GM06990 (cell line): ENCODE measurements around the gene HSPA12A.

ENCODE experiments used
- DNase-seq: peaks from one replicate; pipeline ENCODE4 v3.0.0-alpha.2; 2011; ENCODE audit not compliant: insufficient read length; ENCODE audit errors: extremely low read depth
- H3K27me3 ChIP-seq: replicated peaks from 2 replicates; pipeline ENCODE4 v1.6.0; 2011; ENCODE audit warnings: low read length; ENCODE audit not compliant: control insufficient read depth, insufficient read depth
- H3K36me3 ChIP-seq: 2 replicates; pipeline ENCODE4 v1.5.1; 2011; ENCODE audit warnings: low read length; ENCODE audit not compliant: control insufficient read depth, insufficient read depth
- H3K4me3 ChIP-seq: replicated peaks from 2 replicates; pipeline ENCODE4 v1.5.1; 2011; ENCODE audit warnings: low read depth, mild to moderate bottlenecking, control low read depth, low read length
- TF ChIP-seq, protein P1 (sequence below): IDR thresholded peaks from 2 replicates; pipeline ENCODE4 v1.5.1; 2011; ENCODE audit warnings: low read length, control low read depth, mild to moderate bottlenecking, inconsistent platforms; ENCODE audit not compliant: insufficient read depth, poor library complexity, severe bottlenecking

HSPA12A gene

DNA sequence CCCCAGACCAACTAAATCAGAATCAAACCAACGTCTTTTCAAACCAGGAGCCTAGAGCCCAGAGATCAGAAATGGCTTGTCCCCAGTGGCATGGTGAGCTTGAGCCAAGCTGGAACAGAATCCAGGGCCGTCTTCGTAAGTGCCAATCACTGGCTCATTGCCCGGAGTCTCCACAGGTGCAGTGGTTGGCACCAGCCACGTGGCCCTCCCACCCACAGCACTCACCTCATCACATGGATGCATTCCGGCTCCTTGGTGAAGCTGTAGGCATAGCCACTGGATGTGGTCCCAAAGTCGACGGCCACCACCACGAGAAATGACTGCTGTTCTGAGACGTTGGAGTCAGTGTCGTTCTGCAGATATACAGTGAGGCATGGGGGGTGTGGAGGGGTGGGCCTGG is 37.4 kb downstream of the HSPA12A start:
- H3K4me3 ChIP-seq, result no peak overlapping the region
- DNase-seq, result no peak
- TF ChIP-seq, protein P1, sequence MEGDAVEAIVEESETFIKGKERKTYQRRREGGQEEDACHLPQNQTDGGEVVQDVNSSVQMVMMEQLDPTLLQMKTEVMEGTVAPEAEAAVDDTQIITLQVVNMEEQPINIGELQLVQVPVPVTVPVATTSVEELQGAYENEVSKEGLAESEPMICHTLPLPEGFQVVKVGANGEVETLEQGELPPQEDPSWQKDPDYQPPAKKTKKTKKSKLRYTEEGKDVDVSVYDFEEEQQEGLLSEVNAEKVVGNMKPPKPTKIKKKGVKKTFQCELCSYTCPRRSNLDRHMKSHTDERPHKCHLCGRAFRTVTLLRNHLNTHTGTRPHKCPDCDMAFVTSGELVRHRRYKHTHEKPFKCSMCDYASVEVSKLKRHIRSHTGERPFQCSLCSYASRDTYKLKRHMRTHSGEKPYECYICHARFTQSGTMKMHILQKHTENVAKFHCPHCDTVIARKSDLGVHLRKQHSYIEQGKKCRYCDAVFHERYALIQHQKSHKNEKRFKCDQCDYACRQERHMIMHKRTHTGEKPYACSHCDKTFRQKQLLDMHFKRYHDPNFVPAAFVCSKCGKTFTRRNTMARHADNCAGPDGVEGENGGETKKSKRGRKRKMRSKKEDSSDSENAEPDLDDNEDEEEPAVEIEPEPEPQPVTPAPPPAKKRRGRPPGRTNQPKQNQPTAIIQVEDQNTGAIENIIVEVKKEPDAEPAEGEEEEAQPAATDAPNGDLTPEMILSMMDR, result no peak
- no peaks in the 10 kb centered on the region for H3K36me3 ChIP-seq
- no peaks in the 10 kb centered on the region for H3K27me3 ChIP-seq

DNA sequence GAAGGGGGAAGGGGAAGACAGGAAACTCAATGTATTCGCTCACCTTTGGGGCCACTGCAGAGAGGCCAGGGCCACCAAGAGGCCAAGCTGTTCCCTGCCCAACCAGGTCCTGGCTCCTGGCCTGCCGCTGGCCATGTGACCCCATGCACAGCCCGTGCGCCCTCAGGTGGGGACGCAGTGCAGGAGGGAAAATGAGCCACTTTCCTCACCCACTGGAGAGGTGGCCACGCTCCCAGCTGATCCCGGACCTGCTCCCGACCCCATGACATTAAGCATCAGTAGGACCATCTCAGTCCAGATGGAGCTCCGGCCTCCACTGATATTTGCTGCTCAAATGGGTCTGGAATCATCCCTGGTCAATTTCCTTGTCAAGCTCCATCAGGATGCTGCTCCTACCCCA is 40.2 kb downstream of the HSPA12A start:
- H3K27me3 ChIP-seq, result peaks cover 1% of the 10 kb centered on the region; the same call in 1 of the 2 replicates
- no peaks in the 10 kb centered on the region for H3K36me3 ChIP-seq
- DNase-seq, result no peak
- H3K4me3 ChIP-seq, result no peak overlapping the region
- TF ChIP-seq, protein P1, result no peak

DNA sequence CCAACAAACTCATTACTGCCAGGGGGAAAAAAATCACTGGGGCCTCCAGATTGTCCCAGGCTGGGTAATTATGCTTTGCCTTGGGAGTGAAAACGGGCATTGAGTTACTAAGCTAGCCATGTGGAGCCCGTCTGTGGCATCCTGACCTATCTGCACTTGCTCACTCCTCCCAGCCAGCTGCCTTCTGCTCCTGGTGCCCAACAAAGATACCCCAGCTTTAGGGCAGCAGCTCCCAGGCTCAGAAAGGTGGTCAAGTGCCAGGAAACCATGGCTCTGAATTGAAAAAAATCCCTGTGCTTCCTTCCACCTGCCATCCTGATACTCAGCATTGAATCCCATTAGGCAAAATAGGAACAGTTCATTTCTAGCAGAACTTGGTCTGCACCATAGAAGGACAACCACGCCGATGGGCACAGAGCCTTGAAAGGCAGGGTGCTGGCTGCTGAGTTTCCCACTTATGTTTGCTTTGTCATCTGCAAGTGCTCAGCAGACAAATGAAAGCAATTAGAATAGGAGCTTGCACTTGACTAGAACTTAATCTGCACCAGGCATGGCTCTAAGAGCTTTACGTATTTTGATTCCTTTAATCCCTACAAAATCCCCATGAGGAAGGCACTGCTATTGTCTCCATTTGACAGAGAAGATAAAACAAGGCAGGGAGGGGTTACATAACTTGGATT is 42.8 kb downstream of the HSPA12A start:
- Histone ChIP-seq H3K27me3 (peaks cover 1% of the 10 kb centered on the region; the same call in 1 of the 2 replicates), H3K36me3 (no peaks in the 10 kb centered on the region), H3K4me3 (no peak overlapping the region)
- TF ChIP-seq, protein P1, result no peak
- no peak for DNase-seq

DNA sequence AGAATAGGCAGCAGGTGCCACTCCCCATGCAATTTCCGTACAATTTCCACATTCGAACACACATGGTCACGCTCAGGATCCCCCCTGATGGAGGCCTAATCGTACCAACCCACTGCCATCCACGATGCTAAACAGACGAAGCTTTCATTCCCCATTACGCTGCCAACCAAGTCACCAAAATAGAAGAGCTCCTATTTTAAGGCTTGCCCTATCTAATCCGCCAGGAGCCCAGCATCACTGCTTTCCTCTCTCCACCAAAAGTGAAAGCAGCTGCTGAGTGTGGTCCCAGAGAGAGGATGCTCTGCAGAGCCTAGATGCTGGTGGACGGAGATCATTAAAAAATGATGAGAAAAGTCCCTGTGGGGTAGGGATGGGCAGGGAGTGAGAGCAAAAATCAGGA is 43.3 kb downstream of the HSPA12A start:
- Histone ChIP-seq H3K4me3 (no peak overlapping the region), H3K36me3 (no peaks in the 10 kb centered on the region), H3K27me3 (peaks cover 1% of the 10 kb centered on the region; the same call in 1 of the 2 replicates)
- no peak for DNase-seq
- TF ChIP-seq, protein P1, result no peak

DNA sequence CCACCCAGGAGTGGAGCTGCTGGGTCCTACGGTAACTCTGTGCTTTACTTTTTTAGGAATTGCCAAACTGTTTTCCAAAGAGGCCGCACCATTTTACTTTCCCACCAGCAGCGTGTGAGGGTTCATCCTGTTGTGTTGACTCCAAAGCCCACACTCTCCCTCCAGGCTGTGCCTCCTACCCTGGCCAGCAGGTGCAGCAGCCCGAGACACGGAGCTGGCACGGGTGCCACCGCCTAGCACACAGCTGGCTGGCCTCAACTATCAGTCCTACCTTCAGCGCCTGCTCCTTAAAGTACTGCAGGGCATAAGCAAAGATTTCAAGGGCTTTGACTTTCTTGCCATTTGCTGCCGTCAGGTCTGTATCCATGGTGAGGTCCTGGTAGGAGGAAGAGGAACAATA is 44.0 kb downstream of the HSPA12A start:
- no peak for DNase-seq
- Histone ChIP-seq H3K36me3 (no peaks in the 10 kb centered on the region), H3K27me3 (peaks cover 1% of the 10 kb centered on the region; the same call in 1 of the 2 replicates), H3K4me3 (no peak overlapping the region)
- TF ChIP-seq, protein P1, result no peak

DNA sequence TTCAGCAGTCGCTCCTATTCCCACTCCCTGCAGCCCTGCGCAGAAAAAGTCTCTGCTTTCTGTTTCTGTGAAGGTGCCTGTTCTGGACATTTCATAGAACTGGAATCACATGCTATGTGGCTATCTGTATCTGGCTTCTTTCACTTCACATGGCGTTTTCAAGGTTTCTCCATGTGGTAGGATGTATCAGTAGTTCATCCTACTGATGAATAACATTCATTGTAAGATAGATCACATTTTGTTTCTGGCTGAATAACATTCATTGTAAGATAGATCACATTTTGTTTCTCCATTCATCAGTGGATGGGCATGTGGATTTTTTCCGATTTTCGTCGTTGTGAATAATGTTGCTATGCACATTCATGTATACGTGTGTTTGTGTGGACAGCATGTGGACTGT is 44.5 kb downstream of the HSPA12A start:
- peaks cover 1% of the 10 kb centered on the region; the same call in 1 of the 2 replicates for H3K27me3 ChIP-seq
- TF ChIP-seq, protein P1, result no peak
- no peaks in the 10 kb centered on the region for H3K36me3 ChIP-seq
- DNase-seq, result no peak
- no peak overlapping the region for H3K4me3 ChIP-seq
